ENCODE results near the gene TMEM255A. TPM values are rescaled to one million over a fixed set of nuclear protein-coding genes. Genes with fewer than 3 reads are reported as not detected.

TMEM255A gene
- total and polyA plus RNA-seq, 2 experiments from 2014 or later, result 0.21 to 0.28 TPM

DNA sequence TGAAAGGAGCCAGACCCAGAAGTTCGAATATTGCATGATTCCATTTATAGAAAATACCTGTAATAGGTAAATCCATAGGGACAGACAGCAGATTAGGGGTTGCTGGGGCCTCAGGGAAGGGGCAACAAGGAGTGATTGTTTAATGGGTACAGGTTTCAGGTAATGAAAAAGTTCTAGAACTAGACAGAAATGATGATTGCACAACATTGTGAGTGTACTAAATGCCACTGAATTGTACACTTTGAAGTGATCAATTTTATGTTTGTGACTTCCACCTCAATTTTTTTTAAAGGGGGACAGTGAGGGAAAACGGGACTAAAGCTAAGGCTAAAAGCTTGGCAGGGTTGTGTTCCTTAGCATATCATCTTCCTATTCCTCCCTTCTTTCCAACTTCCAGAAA is 37.1 kb downstream of the TMEM255A start:
- TF ChIP-seq, protein P1, sequence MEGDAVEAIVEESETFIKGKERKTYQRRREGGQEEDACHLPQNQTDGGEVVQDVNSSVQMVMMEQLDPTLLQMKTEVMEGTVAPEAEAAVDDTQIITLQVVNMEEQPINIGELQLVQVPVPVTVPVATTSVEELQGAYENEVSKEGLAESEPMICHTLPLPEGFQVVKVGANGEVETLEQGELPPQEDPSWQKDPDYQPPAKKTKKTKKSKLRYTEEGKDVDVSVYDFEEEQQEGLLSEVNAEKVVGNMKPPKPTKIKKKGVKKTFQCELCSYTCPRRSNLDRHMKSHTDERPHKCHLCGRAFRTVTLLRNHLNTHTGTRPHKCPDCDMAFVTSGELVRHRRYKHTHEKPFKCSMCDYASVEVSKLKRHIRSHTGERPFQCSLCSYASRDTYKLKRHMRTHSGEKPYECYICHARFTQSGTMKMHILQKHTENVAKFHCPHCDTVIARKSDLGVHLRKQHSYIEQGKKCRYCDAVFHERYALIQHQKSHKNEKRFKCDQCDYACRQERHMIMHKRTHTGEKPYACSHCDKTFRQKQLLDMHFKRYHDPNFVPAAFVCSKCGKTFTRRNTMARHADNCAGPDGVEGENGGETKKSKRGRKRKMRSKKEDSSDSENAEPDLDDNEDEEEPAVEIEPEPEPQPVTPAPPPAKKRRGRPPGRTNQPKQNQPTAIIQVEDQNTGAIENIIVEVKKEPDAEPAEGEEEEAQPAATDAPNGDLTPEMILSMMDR (conservative IDR thresholded peaks at IDR 0.05; ENCODE audit: low read depth in 2 of 2), result no peak
- TF ChIP-seq ZNF331 (CRISPR knock-in tag; IDR thresholded peaks at IDR 0.05; ENCODE audit: low read depth), result no peak
- TF ChIP-seq CREB1 (CRISPR knock-in tag; IDR thresholded peaks at IDR 0.05; ENCODE audit: low read depth), result no peak
- no peak for TF ChIP-seq POLR2AphosphoS5 (IDR thresholded peaks at IDR 0.05; ENCODE audit: low read depth)
- no peak for TF ChIP-seq NANOG (IDR thresholded peaks at IDR 0.05; ENCODE audit: borderline replicate concordance)
- TF ChIP-seq, protein P2, sequence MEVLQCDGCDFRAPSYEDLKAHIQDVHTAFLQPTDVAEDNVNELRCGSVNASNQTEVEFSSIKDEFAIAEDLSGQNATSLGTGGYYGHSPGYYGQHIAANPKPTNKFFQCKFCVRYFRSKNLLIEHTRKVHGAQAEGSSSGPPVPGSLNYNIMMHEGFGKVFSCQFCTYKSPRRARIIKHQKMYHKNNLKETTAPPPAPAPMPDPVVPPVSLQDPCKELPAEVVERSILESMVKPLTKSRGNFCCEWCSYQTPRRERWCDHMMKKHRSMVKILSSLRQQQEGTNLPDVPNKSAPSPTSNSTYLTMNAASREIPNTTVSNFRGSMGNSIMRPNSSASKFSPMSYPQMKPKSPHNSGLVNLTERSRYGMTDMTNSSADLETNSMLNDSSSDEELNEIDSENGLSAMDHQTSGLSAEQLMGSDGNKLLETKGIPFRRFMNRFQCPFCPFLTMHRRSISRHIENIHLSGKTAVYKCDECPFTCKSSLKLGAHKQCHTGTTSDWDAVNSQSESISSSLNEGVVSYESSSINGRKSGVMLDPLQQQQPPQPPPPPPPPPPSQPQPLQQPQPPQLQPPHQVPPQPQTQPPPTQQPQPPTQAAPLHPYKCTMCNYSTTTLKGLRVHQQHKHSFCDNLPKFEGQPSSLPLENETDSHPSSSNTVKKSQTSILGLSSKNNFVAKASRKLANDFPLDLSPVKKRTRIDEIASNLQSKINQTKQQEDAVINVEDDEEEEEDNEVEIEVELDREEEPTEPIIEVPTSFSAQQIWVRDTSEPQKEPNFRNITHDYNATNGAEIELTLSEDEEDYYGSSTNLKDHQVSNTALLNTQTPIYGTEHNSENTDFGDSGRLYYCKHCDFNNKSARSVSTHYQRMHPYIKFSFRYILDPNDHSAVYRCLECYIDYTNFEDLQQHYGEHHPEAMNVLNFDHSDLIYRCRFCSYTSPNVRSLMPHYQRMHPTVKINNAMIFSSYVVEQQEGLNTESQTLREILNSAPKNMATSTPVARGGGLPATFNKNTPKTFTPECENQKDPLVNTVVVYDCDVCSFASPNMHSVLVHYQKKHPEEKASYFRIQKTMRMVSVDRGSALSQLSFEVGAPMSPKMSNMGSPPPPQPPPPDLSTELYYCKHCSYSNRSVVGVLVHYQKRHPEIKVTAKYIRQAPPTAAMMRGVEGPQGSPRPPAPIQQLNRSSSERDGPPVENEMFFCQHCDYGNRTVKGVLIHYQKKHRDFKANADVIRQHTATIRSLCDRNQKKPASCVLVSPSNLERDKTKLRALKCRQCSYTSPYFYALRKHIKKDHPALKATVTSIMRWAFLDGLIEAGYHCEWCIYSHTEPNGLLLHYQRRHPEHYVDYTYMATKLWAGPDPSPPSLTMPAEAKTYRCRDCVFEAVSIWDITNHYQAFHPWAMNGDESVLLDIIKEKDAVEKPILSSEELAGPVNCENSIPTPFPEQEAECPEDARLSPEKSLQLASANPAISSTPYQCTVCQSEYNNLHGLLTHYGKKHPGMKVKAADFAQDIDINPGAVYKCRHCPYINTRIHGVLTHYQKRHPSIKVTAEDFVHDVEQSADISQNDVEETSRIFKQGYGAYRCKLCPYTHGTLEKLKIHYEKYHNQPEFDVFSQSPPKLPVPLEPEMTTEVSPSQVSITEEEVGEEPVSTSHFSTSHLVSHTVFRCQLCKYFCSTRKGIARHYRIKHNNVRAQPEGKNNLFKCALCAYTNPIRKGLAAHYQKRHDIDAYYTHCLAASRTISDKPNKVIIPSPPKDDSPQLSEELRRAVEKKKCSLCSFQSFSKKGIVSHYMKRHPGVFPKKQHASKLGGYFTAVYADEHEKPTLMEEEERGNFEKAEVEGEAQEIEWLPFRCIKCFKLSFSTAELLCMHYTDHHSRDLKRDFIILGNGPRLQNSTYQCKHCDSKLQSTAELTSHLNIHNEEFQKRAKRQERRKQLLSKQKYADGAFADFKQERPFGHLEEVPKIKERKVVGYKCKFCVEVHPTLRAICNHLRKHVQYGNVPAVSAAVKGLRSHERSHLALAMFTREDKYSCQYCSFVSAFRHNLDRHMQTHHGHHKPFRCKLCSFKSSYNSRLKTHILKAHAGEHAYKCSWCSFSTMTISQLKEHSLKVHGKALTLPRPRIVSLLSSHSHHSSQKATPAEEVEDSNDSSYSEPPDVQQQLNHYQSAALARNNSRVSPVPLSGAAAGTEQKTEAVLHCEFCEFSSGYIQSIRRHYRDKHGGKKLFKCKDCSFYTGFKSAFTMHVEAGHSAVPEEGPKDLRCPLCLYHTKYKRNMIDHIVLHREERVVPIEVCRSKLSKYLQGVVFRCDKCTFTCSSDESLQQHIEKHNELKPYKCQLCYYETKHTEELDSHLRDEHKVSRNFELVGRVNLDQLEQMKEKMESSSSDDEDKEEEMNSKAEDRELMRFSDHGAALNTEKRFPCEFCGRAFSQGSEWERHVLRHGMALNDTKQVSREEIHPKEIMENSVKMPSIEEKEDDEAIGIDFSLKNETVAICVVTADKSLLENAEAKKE (CRISPR knock-in tag; IDR thresholded peaks at IDR 0.05), result no peak
- TF ChIP-seq ZNF114 (CRISPR knock-in tag; IDR thresholded peaks at IDR 0.05), result no peak
- TF ChIP-seq JUNB (IDR thresholded peaks at IDR 0.05; ENCODE audit: unreplicated experiment), result no peak
- no peak for TF ChIP-seq EZH2 (IDR thresholded peaks at IDR 0.05; ENCODE audit: low read depth, unreplicated experiment)
- TF ChIP-seq, protein P3, sequence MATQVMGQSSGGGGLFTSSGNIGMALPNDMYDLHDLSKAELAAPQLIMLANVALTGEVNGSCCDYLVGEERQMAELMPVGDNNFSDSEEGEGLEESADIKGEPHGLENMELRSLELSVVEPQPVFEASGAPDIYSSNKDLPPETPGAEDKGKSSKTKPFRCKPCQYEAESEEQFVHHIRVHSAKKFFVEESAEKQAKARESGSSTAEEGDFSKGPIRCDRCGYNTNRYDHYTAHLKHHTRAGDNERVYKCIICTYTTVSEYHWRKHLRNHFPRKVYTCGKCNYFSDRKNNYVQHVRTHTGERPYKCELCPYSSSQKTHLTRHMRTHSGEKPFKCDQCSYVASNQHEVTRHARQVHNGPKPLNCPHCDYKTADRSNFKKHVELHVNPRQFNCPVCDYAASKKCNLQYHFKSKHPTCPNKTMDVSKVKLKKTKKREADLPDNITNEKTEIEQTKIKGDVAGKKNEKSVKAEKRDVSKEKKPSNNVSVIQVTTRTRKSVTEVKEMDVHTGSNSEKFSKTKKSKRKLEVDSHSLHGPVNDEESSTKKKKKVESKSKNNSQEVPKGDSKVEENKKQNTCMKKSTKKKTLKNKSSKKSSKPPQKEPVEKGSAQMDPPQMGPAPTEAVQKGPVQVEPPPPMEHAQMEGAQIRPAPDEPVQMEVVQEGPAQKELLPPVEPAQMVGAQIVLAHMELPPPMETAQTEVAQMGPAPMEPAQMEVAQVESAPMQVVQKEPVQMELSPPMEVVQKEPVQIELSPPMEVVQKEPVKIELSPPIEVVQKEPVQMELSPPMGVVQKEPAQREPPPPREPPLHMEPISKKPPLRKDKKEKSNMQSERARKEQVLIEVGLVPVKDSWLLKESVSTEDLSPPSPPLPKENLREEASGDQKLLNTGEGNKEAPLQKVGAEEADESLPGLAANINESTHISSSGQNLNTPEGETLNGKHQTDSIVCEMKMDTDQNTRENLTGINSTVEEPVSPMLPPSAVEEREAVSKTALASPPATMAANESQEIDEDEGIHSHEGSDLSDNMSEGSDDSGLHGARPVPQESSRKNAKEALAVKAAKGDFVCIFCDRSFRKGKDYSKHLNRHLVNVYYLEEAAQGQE (IDR thresholded peaks at IDR 0.05; ENCODE audit: unreplicated experiment), result no peak
- no peak for TF ChIP-seq EZH2phosphoT487 (IDR thresholded peaks at IDR 0.05; ENCODE audit: unreplicated experiment)
- TF ChIP-seq, protein P4, sequence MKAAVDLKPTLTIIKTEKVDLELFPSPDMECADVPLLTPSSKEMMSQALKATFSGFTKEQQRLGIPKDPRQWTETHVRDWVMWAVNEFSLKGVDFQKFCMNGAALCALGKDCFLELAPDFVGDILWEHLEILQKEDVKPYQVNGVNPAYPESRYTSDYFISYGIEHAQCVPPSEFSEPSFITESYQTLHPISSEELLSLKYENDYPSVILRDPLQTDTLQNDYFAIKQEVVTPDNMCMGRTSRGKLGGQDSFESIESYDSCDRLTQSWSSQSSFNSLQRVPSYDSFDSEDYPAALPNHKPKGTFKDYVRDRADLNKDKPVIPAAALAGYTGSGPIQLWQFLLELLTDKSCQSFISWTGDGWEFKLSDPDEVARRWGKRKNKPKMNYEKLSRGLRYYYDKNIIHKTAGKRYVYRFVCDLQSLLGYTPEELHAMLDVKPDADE (IDR thresholded peaks at IDR 0.05), result no peak
- TF ChIP-seq STAT1 (IDR thresholded peaks at IDR 0.05; ENCODE audit: unreplicated experiment), result no peak
- H3K27me3 ChIP-seq (ENCODE audit: insufficient read depth), result peaks cover 37% of the 10 kb centered on the region; the same call in 1 of the 2 replicates
- no peaks in the 10 kb centered on the region for H3K36me3 ChIP-seq (ENCODE audit: insufficient read depth)
- ATAC-seq (no peak), DNase-seq (ENCODE audit: low spot score) (no peak)
- H3K36me3 Mint-ChIP-seq (ENCODE audit: low read depth), result no peaks in the 10 kb centered on the region
- no peak overlapping the region for H3K4me3 Mint-ChIP-seq
- no peak overlapping the region for H3K27ac ChIP-seq (ENCODE audit: low read depth)
- H3K9me3 Mint-ChIP-seq, result no peaks in the 10 kb centered on the region
- H3F3A ChIP-seq (replicated peaks; ENCODE audit: low read depth), result no peaks in the 10 kb centered on the region
- H3K9me2 ChIP-seq (ENCODE audit: insufficient read depth), result no peaks in the 10 kb centered on the region
- no peak overlapping the region for H3K4me2 ChIP-seq
- no peak overlapping the region for H3K4me3 ChIP-seq
- no peaks in the 10 kb centered on the region for H4K20me1 ChIP-seq (replicated peaks; ENCODE audit: insufficient read depth)
- peaks cover 7% of the 10 kb centered on the region for H3K27me3 Mint-ChIP-seq (ENCODE audit: insufficient read depth, low read depth, poor library complexity)
- no peak overlapping the region for H2AFZ ChIP-seq
- no peak overlapping the region for H3K27ac Mint-ChIP-seq
- H3K4me1 Mint-ChIP-seq, result peaks cover 35% of the 10 kb centered on the region
- peaks cover 9% of the 10 kb centered on the region for H3K4me1 ChIP-seq (ENCODE audit: insufficient read depth)
- no peaks in the 10 kb centered on the region for H3K79me2 ChIP-seq (replicated peaks; ENCODE audit: insufficient read depth)
